Small intestine (tissue), 16 donors: Measurements from ENCODE around the gene MED12L. TPM values are rescaled to one million over a fixed set of nuclear protein-coding genes. Genes with fewer than 3 reads are reported as not detected.
A peak's percentile ranks its signal among the peaks of the same experiment; 100 is the strongest.

Experiments used
- DNase-seq, 2 donors: peaks; one replicate each; pipeline versions ENCODE4 v3.0.0 to v3.0.0-alpha.2; 2013
- FAIRE-seq: peaks from 2 replicates; lab custom pipeline; 2012; peaks lifted over from hg19 to GRCh38; lab: Jason Lieb, UNC
- H3K27ac ChIP-seq, 3 donors: one replicate each; pipeline ENCODE4 v1.5.1; 2013; ENCODE audit warnings: low read length in 2 of 3, mild to moderate bottlenecking in 2 of 3, control low read depth in 1 of 3, inconsistent platforms in 1 of 3, low read depth in 1 of 3, moderate library complexity in 1 of 3
- H3K27me3 ChIP-seq, 3 donors: one replicate each; pipeline ENCODE4 v1.6.1; 2013; ENCODE audit warnings: low read length in 3 of 3, inconsistent platforms in 1 of 3; ENCODE audit not compliant: control insufficient read depth in 3 of 3, insufficient read depth in 3 of 3
- H3K36me3 ChIP-seq, 3 donors: one replicate each; pipeline ENCODE4 v1.6.1; 2013; ENCODE audit warnings: low read length in 3 of 3, inconsistent platforms in 1 of 3, low read depth in 1 of 3, mild to moderate bottlenecking in 1 of 3, moderate library complexity in 1 of 3; ENCODE audit not compliant: control insufficient read depth in 3 of 3, insufficient read depth in 2 of 3
- H3K4me1 ChIP-seq, 3 donors: one replicate each; pipeline ENCODE4 v1.6.1; 2013; ENCODE audit warnings: low read length in 2 of 3, inconsistent platforms in 1 of 3, low read depth in 1 of 3, mild to moderate bottlenecking in 1 of 3, moderate library complexity in 1 of 3; ENCODE audit not compliant: control insufficient read depth in 3 of 3, insufficient read depth in 2 of 3
- H3K4me3 ChIP-seq, 3 donors: one replicate each; pipeline ENCODE4 v1.5.1; 2013; ENCODE audit warnings: low read length in 3 of 3, control low read depth in 1 of 3, inconsistent platforms in 1 of 3, low read depth in 1 of 3, mild to moderate bottlenecking in 1 of 3, moderate library complexity in 1 of 3
- H3K9me3 ChIP-seq, 2 donors: one replicate each; pipeline ENCODE4 v1.6.1; 2013; ENCODE audit warnings: low read depth in 1 of 2, low read length in 1 of 2; ENCODE audit not compliant: control insufficient read depth in 2 of 2, insufficient read depth in 1 of 2
- WGBS, 3 donors: extraction: QIAGEN DNeasy Blood & Tissue Kit; methylation state at CpG; one replicate each; pipeline ENCODE4 v1.1.7; 2013; 5-methylcytosine and 5-hydroxymethylcytosine counted together
- long read RNA-seq, 10 donors: transcript quantifications; one replicate each; lab custom pipeline, GENCODE V29; 2026
- polyA plus RNA-seq, 4 donors: library from polyadenylated mRNA; stranded (reverse) in 3 of 4; unstranded in 1 of 4; fragments of 200-250 nt in 3 of 4; fragments of 120-200 nt in 1 of 4; gene quantifications; one replicate each; pipeline versions ENCODE4 v1.2.1 to v1.2.3, GENCODE V29; 2013
- donor health status: healthy with polysubstance abuse.
- donor health status: control.
- donor health status: control.
- donor health status: Bipolar disorder and iron deficiency.
- donor health status: healthy.

Gene MED12L
- polyA plus RNA-seq: 1 to 10 TPM in 1 of 4 donors, under 1 TPM in 3; 0.16 to 2.4 (median 0.36) TPM
- long read RNA-seq, donor 1: 0 reads
- long read RNA-seq, donor 2: 0 reads
- long read RNA-seq, donor 3: 0 reads
- long read RNA-seq, donor 4: 0 reads
- long read RNA-seq, donor 5: 0 reads
- long read RNA-seq, donor 6: 0 reads
- long read RNA-seq, donor 7: 0 reads
- long read RNA-seq, donor 8: 0 reads
- long read RNA-seq, donor 9: 0 reads
- long read RNA-seq, donor 10: 0 reads

GRCh38 chr3:151085227-151085888, at the start of gene MED12L:
MED12L (plus strand) TSS chr3:151085664; CDS start chr3:151086927, 1,263 bp downstream.
- Histone ChIP-seq H3K4me3 (peak within 1 kb of the TSS; percentile 44 to 63 (median 46)), H3K9me3 (no peaks in the 10 kb centered on the region), H3K27ac (peak within 1 kb of the TSS in 1 of 3 donors; percentile 56), H3K36me3 (peaks cover 0 to 2% (median 0%) of the 10 kb centered on the region in 3 donors), H3K4me1 (peaks cover 0 to 4% (median 0%) of the 10 kb centered on the region in 3 donors), H3K27me3 (peaks cover 0 to 26% (median 2%) of the 10 kb centered on the region in 3 donors)
- FAIRE-seq: no peak
- DNase-seq: peak; percentile 71 to 94
- WGBS, 3 donors: 0 to 1% (median 1%) methylated on average over 80 to 84 of the region's 84 CpGs

GRCh38 chr3:151037746-151038477, 47.6 kb upstream of the MED12L start:
- H3K27ac ChIP-seq: no peak overlapping the region
- H3K9me3 ChIP-seq: no peaks in the 10 kb centered on the region
- H3K27me3 ChIP-seq: no peaks in the 10 kb centered on the region
- no peaks in the 10 kb centered on the region for H3K36me3 ChIP-seq
- 43 to 58% (median 46%) methylated on average over 4 of the region's 4 CpGs for WGBS, 3 donors
- H3K4me3 ChIP-seq: no peak overlapping the region
- DNase-seq (peak; percentile 14 to 28), FAIRE-seq (no peak)
- H3K4me1 ChIP-seq: no peaks in the 10 kb centered on the region

- Histone ChIP-seq H3K9me3 (peaks cover 0 to 5% of the 10 kb centered on the region in 2 donors), H3K27me3 (no peaks in the 10 kb centered on the region), H3K36me3 (no peaks in the 10 kb centered on the region), H3K4me3 (no peak overlapping the region), H3K27ac (no peak overlapping the region), H3K4me1 (peaks cover 0 to 5% (median 0%) of the 10 kb centered on the region in 3 donors)
- WGBS, 3 donors: 93 to 97% (median 96%) methylated on average over 1 of the region's 1 CpG
- DNase-seq: no peak
- no peak for FAIRE-seq
Measured at GRCh38 chr3:151044706-151045105, 40.8 kb upstream of the MED12L start.

GRCh38 chr3:151047636-151048035, 37.8 kb upstream of the MED12L start:
- no peaks in the 10 kb centered on the region for H3K36me3 ChIP-seq
- FAIRE-seq: no peak
- peaks cover 0 to 5% of the 10 kb centered on the region in 2 donors for H3K9me3 ChIP-seq
- H3K4me3 ChIP-seq: no peak overlapping the region
- H3K27ac ChIP-seq: no peak overlapping the region
- H3K27me3 ChIP-seq: no peaks in the 10 kb centered on the region
- DNase-seq: peak; percentile 20 to 46
- H3K4me1 ChIP-seq: peaks cover 0 to 11% (median 0%) of the 10 kb centered on the region in 3 donors

GRCh38 chr3:151051533-151051932, 33.9 kb upstream of the MED12L start:
- no peaks in the 10 kb centered on the region for H3K27me3 ChIP-seq
- no peak overlapping the region for H3K4me3 ChIP-seq
- peaks cover 0 to 17% (median 0%) of the 10 kb centered on the region in 3 donors for H3K4me1 ChIP-seq
- 79 to 95% (median 88%) methylated on average over 1 of the region's 1 CpG for WGBS, 3 donors
- FAIRE-seq: peak; percentile 41
- no peaks in the 10 kb centered on the region for H3K36me3 ChIP-seq
- peak overlapping the region in 1 of 3 donors; percentile 48 for H3K27ac ChIP-seq
- peak in 1 of 2 donors; percentile 10 for DNase-seq
- peaks cover 0 to 5% of the 10 kb centered on the region in 2 donors for H3K9me3 ChIP-seq

- FAIRE-seq (no peak), DNase-seq (peak; percentile 64 to 92)
Measured at GRCh38 chr3:151052346-151052745, 33.1 kb upstream of the MED12L start.

GRCh38 chr3:151052756-151053155, 32.7 kb upstream of the MED12L start:
- Histone ChIP-seq H3K27ac (peak overlapping the region in 1 of 3 donors; percentile 41), H3K36me3 (no peaks in the 10 kb centered on the region), H3K27me3 (no peaks in the 10 kb centered on the region), H3K9me3 (peaks cover 0 to 3% of the 10 kb centered on the region in 2 donors), H3K4me1 (peaks cover 0 to 16% (median 0%) of the 10 kb centered on the region in 3 donors), H3K4me3 (no peak overlapping the region)
- DNase-seq (no peak), FAIRE-seq (no peak)
- WGBS, 3 donors: 67 to 77% (median 71%) methylated on average over 3 of the region's 3 CpGs

More at GRCh38 chr3:151052346-151052745, 33.1 kb upstream of the MED12L start:
- H3K27me3 ChIP-seq: no peaks in the 10 kb centered on the region
- H3K9me3 ChIP-seq: peaks cover 0 to 5% of the 10 kb centered on the region in 2 donors
- peaks cover 0 to 17% (median 0%) of the 10 kb centered on the region in 3 donors for H3K4me1 ChIP-seq
- H3K36me3 ChIP-seq: no peaks in the 10 kb centered on the region
- 17 to 61% (median 38%) methylated on average over 4 of the region's 4 CpGs for WGBS, 3 donors
- H3K4me3 ChIP-seq: no peak overlapping the region
- H3K27ac ChIP-seq: peak overlapping the region in 1 of 3 donors; percentile 41

GRCh38 chr3:151058740-151059139, 26.7 kb upstream of the MED12L start:
- Histone ChIP-seq H3K4me3 (no peak overlapping the region), H3K27ac (no peak overlapping the region), H3K4me1 (no peaks in the 10 kb centered on the region), H3K27me3 (no peaks in the 10 kb centered on the region), H3K9me3 (no peaks in the 10 kb centered on the region), H3K36me3 (no peaks in the 10 kb centered on the region)
- WGBS, 3 donors: 77 to 79% (median 78%) methylated on average over 7 of the region's 7 CpGs
- DNase-seq (no peak), FAIRE-seq (no peak)
